Caco-2 (cell line): Measurements from ENCODE around the gene KCNIP4. TPM values are rescaled to one million over a fixed set of nuclear protein-coding genes. Genes with fewer than 3 reads are reported as not detected.

Source experiments
- BruUV-seq: library from RNA; stranded (reverse); fragments of 400-500 nt; replicated peaks from 2 replicates; lab custom pipeline; 2021; lab: Mats Ljungman, UMichigan
- CTCF ChIA-PET: fragments of 300-600 bp; sonication (Branson Sonifier 250); formaldehyde crosslinking; loops from one replicate; lab custom pipeline; 2022; ENCODE audit warnings: antibody characterized with exemption; lab: Charles Lee
- POLR2A ChIA-PET: fragments of 300-600 bp; sonication (Branson Sonifier 250); formaldehyde crosslinking; loops from one replicate; lab custom pipeline; 2022; ENCODE audit warnings: antibody characterized with exemption; lab: Charles Lee
- DNase-seq, 2 experiments: peaks; one replicate each; pipeline versions ENCODE4 v3.0.0 to v3.0.0-alpha.2; 2020 to 2022
- H3K27me3 ChIP-seq: replicated peaks from 2 replicates; pipeline ENCODE4 v1.6.0; 2011; ENCODE audit warnings: low read length; ENCODE audit not compliant: control insufficient read depth, insufficient read depth
- H3K36me3 ChIP-seq: 2 replicates; pipeline ENCODE4 v1.5.1; 2011; ENCODE audit warnings: low read length; ENCODE audit not compliant: control insufficient read depth, insufficient read depth
- H3K4me1 ChIP-seq: fragments of 250-450 bp; sonication (Bioruptor Pico); 2 replicates; pipeline ENCODE4 v1.5.1; 2020; ENCODE audit warnings: mild to moderate bottlenecking
- H3K4me3 ChIP-seq: 2 replicates; pipeline ENCODE4 v1.5.1; 2011; ENCODE audit warnings: low read depth, mild to moderate bottlenecking, control low read depth, low read length
- H3K9me3 ChIP-seq: fragments of 250-450 bp; sonication (Bioruptor Pico); 2 replicates; pipeline ENCODE4 v1.5.1; 2020; ENCODE audit warnings: mild to moderate bottlenecking, moderate library complexity
- H3K27ac Mint-ChIP-seq: one replicate; pipeline ENCODE4 v1.8.0; 2022; ENCODE audit warnings: mixed read lengths; ENCODE audit not compliant: unreplicated experiment
- H3K27me3 Mint-ChIP-seq: one replicate; pipeline ENCODE4 v1.8.0; 2022; ENCODE audit warnings: mixed read lengths; ENCODE audit not compliant: insufficient read depth, unreplicated experiment
- H3K36me3 Mint-ChIP-seq: one replicate; pipeline ENCODE4 v1.8.0; 2022; ENCODE audit warnings: mild to moderate bottlenecking, mixed read lengths; ENCODE audit not compliant: insufficient read depth, unreplicated experiment
- H3K4me1 Mint-ChIP-seq: one replicate; pipeline ENCODE4 v1.8.0; 2022; ENCODE audit warnings: low read depth, mixed read lengths; ENCODE audit not compliant: unreplicated experiment
- H3K4me3 Mint-ChIP-seq: one replicate; pipeline ENCODE4 v1.8.0; 2022; ENCODE audit warnings: mild to moderate bottlenecking, moderate library complexity, mixed read lengths; ENCODE audit not compliant: unreplicated experiment
- H3K9me3 Mint-ChIP-seq: one replicate; pipeline ENCODE4 v1.8.0; 2022; ENCODE audit warnings: mixed read lengths; ENCODE audit not compliant: unreplicated experiment
- CTCF ChIP-seq, 2 experiments: fragments of 200-600 bp in 1 of 2; IDR thresholded peaks; 1 replicate in 1 of 2; 2 replicates in 1 of 2; pipeline versions ENCODE4 v1.5.1 to v1.8.0; 2011 to 2022; ENCODE audit warnings: antibody characterized with exemption in 1 of 2, control low read depth in 1 of 2, inconsistent platforms in 1 of 2, low read depth in 1 of 2, low read length in 1 of 2, mild to moderate bottlenecking in 1 of 2, moderate library complexity in 1 of 2; ENCODE audit not compliant: insufficient read depth in 1 of 2, severe bottlenecking in 1 of 2, unreplicated experiment in 1 of 2
- intact Hi-C: fragments of 100-400 bp; cut with micrococcal nuclease; formaldehyde crosslinking; loops from one replicate; pipeline ENCODE4 v1.10.0; 2022; ENCODE audit not compliant: unreplicated experiment
- total RNA-seq: library from RNA; stranded (reverse); gene quantifications from 2 replicates; pipeline ENCODE4 v1.2.3, GENCODE V29; 2022

KCNIP4 gene
- total RNA-seq, 1 experiment from 2014 or later = not detected

DNA sequence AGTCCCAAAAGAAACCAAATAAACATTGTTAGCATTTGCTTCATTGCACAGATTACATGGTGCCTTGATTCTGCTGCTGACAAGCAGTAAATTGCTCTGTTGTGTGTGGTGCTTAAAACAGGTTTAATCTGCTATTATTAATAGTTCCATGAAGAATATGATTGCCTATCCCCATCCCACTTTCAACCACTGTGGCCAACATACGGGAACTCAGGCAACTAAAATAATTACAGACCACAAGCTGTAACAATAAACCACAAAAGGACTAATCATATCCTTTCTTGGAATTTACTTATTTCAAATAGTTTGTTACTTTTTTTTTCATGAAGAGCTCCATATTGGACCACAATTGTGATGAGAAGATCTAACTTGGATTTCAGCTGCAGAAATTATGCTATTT lies 1116.8 kb downstream of the KCNIP4 start:
- no peak overlapping the region for H3K4me3 ChIP-seq
- intact Hi-C loops = no loop called here
- BruUV-seq = no TSS peak
- ChIA-PET POLR2A (no interaction called here), CTCF (no interaction called here)
- Mint-ChIP-seq H3K4me1 (no peaks in the 10 kb centered on the region), H3K9me3 (no peaks in the 10 kb centered on the region), H3K27me3 (peaks cover 3% of the 10 kb centered on the region), H3K36me3 (no peaks in the 10 kb centered on the region), H3K4me3 (no peak overlapping the region), H3K27ac (no peak overlapping the region)
- no peaks in the 10 kb centered on the region for H3K27me3 ChIP-seq
- no peaks in the 10 kb centered on the region for H3K4me1 ChIP-seq
- TF ChIP-seq CTCF (IDR thresholded peaks at IDR 0.05; ENCODE audit: insufficient read depth in 1 of 2, low read depth in 1 of 2, low read length in 1 of 2, severe bottlenecking in 1 of 2, unreplicated experiment in 1 of 2) = no peak
- H3K9me3 ChIP-seq = no peaks in the 10 kb centered on the region
- no peaks in the 10 kb centered on the region for H3K36me3 ChIP-seq
- DNase-seq = no peak

DNA sequence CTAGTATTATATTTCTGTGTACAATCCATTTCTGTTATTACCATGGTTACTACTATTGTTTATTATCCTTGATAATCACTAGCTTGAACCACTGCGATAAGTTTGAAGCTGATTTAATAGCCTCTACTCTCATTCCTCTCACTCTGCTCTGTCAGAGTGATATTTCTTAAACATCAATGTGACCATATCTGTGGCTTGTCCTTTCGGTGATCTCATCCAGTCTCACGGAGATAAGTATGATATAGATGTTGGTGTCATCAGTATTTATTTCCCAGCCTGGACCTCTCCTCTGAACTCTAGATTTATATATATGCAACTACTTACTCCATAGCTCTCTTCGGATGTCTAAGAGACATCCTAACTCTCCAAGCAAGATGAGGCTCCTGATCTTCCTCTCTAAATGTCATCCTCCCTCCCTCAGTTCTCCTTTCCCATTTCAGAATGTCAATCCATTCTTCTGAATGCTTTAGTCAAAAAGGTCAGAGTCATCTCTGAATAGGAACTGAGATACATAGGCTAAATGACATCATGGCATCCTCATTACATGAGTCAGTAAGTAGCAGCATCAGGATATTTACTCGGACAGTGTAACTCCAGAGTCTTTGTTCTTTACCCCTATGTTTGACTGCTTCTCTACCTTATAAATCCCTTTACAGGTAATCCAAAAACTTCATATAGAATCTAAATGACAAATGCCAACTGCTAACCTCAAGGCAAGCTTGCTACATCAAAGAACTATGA lies 1118.8 kb downstream of the KCNIP4 start:
- intact Hi-C loops = no loop called here
- Histone ChIP-seq H3K4me1 (no peaks in the 10 kb centered on the region), H3K36me3 (no peaks in the 10 kb centered on the region), H3K4me3 (no peak overlapping the region), H3K9me3 (no peaks in the 10 kb centered on the region), H3K27me3 (no peaks in the 10 kb centered on the region)
- H3K27me3 Mint-ChIP-seq = peaks cover 3% of the 10 kb centered on the region
- CTCF ChIA-PET = no interaction called here
- no peak for TF ChIP-seq CTCF (IDR thresholded peaks at IDR 0.05; ENCODE audit: insufficient read depth in 1 of 2, low read depth in 1 of 2, low read length in 1 of 2, severe bottlenecking in 1 of 2, unreplicated experiment in 1 of 2)
- H3K27ac Mint-ChIP-seq = no peak overlapping the region
- H3K4me3 Mint-ChIP-seq = no peak overlapping the region
- no peaks in the 10 kb centered on the region for H3K36me3 Mint-ChIP-seq
- POLR2A ChIA-PET = no interaction called here
- no peaks in the 10 kb centered on the region for H3K4me1 Mint-ChIP-seq
- H3K9me3 Mint-ChIP-seq = no peaks in the 10 kb centered on the region
- no TSS peak for BruUV-seq
- no peak for DNase-seq

DNA sequence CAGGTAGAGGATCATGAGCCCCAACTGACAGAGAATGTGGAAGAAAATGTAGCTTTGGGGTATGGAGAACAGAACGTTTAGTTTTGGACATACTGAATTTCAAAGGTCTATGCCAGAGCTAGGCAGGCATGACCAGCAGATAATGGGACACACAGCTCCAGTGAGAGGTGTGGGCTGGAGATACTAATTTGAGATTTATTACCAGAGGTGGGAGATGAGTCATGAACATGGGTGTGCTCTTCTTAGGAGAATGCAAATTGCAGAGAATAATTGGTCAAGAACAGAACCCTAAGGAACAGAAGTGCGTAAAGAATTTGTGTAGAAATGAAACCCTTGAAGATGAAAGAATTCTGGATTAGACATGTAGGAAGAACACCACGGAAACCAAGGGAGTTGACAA lies 1123.1 kb downstream of the KCNIP4 start:
- no TSS peak for BruUV-seq
- Mint-ChIP-seq H3K9me3 (no peaks in the 10 kb centered on the region), H3K27ac (no peak overlapping the region), H3K36me3 (no peaks in the 10 kb centered on the region), H3K27me3 (peaks cover 6% of the 10 kb centered on the region), H3K4me3 (no peak overlapping the region), H3K4me1 (no peaks in the 10 kb centered on the region)
- H3K27me3 ChIP-seq = no peaks in the 10 kb centered on the region
- no peaks in the 10 kb centered on the region for H3K36me3 ChIP-seq
- intact Hi-C loops = no loop called here
- no peaks in the 10 kb centered on the region for H3K9me3 ChIP-seq
- H3K4me1 ChIP-seq = no peaks in the 10 kb centered on the region
- no peak overlapping the region for H3K4me3 ChIP-seq
- no peak for DNase-seq
- ChIA-PET CTCF (no interaction called here), POLR2A (no interaction called here)
- no peak for TF ChIP-seq CTCF (IDR thresholded peaks at IDR 0.05; ENCODE audit: insufficient read depth in 1 of 2, low read depth in 1 of 2, low read length in 1 of 2, severe bottlenecking in 1 of 2, unreplicated experiment in 1 of 2)
